HepG2 (cell line): ENCODE measurements around the gene CNOT6.

ENCODE experiments used
- ATF3 ChIP-seq: sonication (generic); formaldehyde crosslinking; IDR thresholded peaks from 2 replicates; pipeline ENCODE4 v1.4.0; 2020; ENCODE audit warnings: missing genetic modification reagents
- BHLHE40 ChIP-seq: IDR thresholded peaks from 2 replicates; pipeline ENCODE4 v1.6.1; 2011; ENCODE audit warnings: low read length, improper control_type of control experiment
- CREB1 ChIP-seq, 2 experiments: fragments of 450-650 bp in 1 of 2; IDR thresholded peaks; 2 replicates each; pipeline ENCODE4 v1.6.1; 2016 to 2017; ENCODE audit warnings: control low read depth in 1 of 2, mild to moderate bottlenecking in 1 of 2, missing compliant biosample characterization in 1 of 2, missing genetic modification characterization in 1 of 2
- NR3C1 ChIP-seq: sonication (generic); formaldehyde crosslinking; IDR thresholded peaks from 2 replicates; pipeline ENCODE4 v1.4.0; 2020; ENCODE audit warnings: missing genetic modification reagents
- POLR2A ChIP-seq, 2 experiments: IDR thresholded peaks; 2 replicates each; pipeline ENCODE4 v1.6.1; 2011; ENCODE audit warnings: low read depth in 2 of 2, low read length in 2 of 2, mild to moderate bottlenecking in 1 of 2, moderate library complexity in 1 of 2; ENCODE audit not compliant: insufficient read depth in 1 of 2
- ZFX ChIP-seq: sonication (generic); formaldehyde crosslinking; IDR thresholded peaks from 2 replicates; pipeline ENCODE4 v1.4.0; 2020; ENCODE audit warnings: mild to moderate bottlenecking, low read depth, missing genetic modification reagents, moderate library complexity
- ZFYVE20 ChIP-seq: sonication (generic); formaldehyde crosslinking; IDR thresholded peaks from 2 replicates; pipeline ENCODE4 v1.8.0; 2023; ENCODE audit warnings: low read depth, mild to moderate bottlenecking, moderate library complexity, missing genetic modification reagents, borderline replicate concordance
- ZNF362 ChIP-seq: sonication (generic); formaldehyde crosslinking; IDR thresholded peaks from 2 replicates; pipeline ENCODE4 v1.4.0; 2020; ENCODE audit warnings: missing genetic modification reagents, mild to moderate bottlenecking, borderline replicate concordance

DNA sequence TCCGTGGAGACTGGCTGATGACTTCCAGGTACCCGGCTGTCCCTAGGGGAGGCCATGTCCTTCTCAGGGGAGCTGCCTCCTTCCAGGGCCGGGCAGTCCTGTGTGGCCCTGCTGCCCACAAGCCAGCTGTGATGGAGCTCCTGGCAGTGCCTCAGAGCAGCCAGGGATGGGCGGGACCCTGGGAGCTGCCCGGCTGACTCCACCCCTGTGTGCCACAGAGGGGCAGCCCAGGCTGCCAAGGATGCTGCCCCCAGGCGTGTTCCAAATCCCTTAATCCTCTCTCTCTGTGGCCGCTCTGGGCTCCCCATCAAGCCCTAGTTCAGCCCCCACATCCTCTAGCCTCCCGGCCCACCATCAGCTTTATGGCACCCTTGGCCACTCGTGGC, 104.1 kb downstream of the CNOT6 start:
- TF ChIP-seq ZFX (no peak), ATF3 (CRISPR knock-in tag) (no peak), BHLHE40 (no peak), ZFYVE20 (CRISPR knock-in tag) (no peak), ZNF362 (CRISPR knock-in tag) (no peak), NR3C1 (CRISPR knock-in tag) (no peak), CREB1 (IDR thresholded peaks at IDR 0.05) (no peak), CREB1 (CRISPR knock-in tag; IDR thresholded peaks at IDR 0.05) (no peak), POLR2A (IDR thresholded peaks at IDR 0.05; ENCODE audit: insufficient read depth in 1 of 2, low read depth in 2 of 2, low read length in 2 of 2) (no peak)
